GM18861 (cell line): ENCODE measurements around the gene ZNF564.
"Not testable (repeated sequence)": the region's sequence is repeated elsewhere in the genome, so short reads cannot be mapped to it uniquely, and the experiment has no call there.

Experiments used
- ATAC-seq: cut with Tn5 transposase; IDR thresholded peaks from one replicate; pipeline ENCODE4 v1.9.1; 2021; ENCODE audit not compliant: unreplicated experiment

ZNF564 gene

GRCh38 chr19:12513531-12514061 lies 37.7 kb downstream of the ZNF564 start:
- no peak for ATAC-seq

- ATAC-seq, result no peak
These were observed 54.2 kb downstream of the ZNF564 start for GRCh38 chr19:12497032-12497431.

GRCh38 chr19:12496480-12496879 lies 54.8 kb downstream of the ZNF564 start:
- no peak for ATAC-seq

GRCh38 chr19:12495002-12495802 lies 56.1 kb downstream of the ZNF564 start:
- no peak for ATAC-seq

GRCh38 chr19:12494260-12494860 lies 56.9 kb downstream of the ZNF564 start:
- ATAC-seq, result no peak

GRCh38 chr19:12486265-12486783 lies 65.0 kb downstream of the ZNF564 start:
- ATAC-seq, result not testable (repeated sequence)

- no peak for ATAC-seq
These were observed 65.7 kb downstream of the ZNF564 start for GRCh38 chr19:12485571-12485970.

GRCh38 chr19:12485052-12485416 lies 66.2 kb downstream of the ZNF564 start:
- peak; percentile 5 for ATAC-seq

GRCh38 chr19:12484371-12485051 lies 66.8 kb downstream of the ZNF564 start, which contains the start of gene ZNF709:
Gene ZNF709 (minus strand): TSS chr19:12484816. CDS start chr19:12484657, 159 bp downstream.
- ATAC-seq, result peak; percentile 80

GRCh38 chr19:12484011-12484370 lies 67.3 kb downstream of the ZNF564 start:
- ATAC-seq, result no peak

- no peak for ATAC-seq
These were observed 68.8 kb downstream of the ZNF564 start for GRCh38 chr19:12482509-12482886.

- ATAC-seq, result no peak
These were observed 69.3 kb downstream of the ZNF564 start for GRCh38 chr19:12481781-12482508.

- no peak for ATAC-seq
These were observed 72.9 kb downstream of the ZNF564 start for GRCh38 chr19:12478234-12478941.
